COLO668 (cell line): ENCODE results near the gene DECR2.
A peak's percentile ranks its signal among the peaks of the same experiment; 100 is the strongest.
"Not testable (repeated sequence)": the region's sequence is repeated elsewhere in the genome, so short reads cannot be mapped to it uniquely, and the experiment has no call there.

ENCODE experiments used
- DNase-seq: peaks from one replicate; lab custom pipeline; 2025; ENCODE audit not compliant: unreplicated experiment; lab: John Stamatoyannopoulos, UW

DECR2 gene

GRCh38 chr16:366476-366875 lies 35.2 kb upstream of the DECR2 start:
- no peak for DNase-seq

GRCh38 chr16:367333-367903 lies 34.3 kb upstream of the DECR2 start:
- DNase-seq, result no peak

- DNase-seq, result no peak
These were observed 33.1 kb upstream of the DECR2 start for GRCh38 chr16:368388-369158.

- no peak for DNase-seq
These were observed 32.3 kb upstream of the DECR2 start for GRCh38 chr16:369275-369865.

- peak; percentile 24 for DNase-seq
These were observed 31.7 kb upstream of the DECR2 start for GRCh38 chr16:369866-370436.

DNA sequence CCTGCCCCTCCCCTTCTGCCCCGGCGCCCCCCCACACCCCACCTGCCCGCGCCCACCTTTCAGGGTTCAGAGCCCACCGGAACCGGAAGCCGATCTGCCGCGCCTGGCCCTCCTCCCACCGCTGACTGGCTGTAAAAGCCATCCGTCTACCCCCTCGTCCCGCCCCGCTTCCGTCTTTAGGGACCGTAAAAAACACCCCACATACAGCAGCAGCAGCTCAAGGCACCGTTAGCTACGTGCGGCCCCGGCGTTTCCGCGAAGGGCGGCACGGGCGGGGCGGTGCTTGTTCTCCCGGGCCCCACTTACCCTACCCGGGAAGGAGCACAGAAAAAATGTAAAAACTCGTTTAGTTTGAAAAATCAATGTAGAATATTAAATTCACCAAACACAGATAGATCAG lies 31.2 kb upstream of the DECR2 start, which contains the start of gene MRPL28:
MRPL28 (minus strand) TSS at position 96 of the 400 bp plus-strand sequence. CDS start 320 bp downstream, outside the sequence.
- peak; percentile 95 for DNase-seq

- peak; percentile 54 for DNase-seq
These were observed 30.6 kb upstream of the DECR2 start for GRCh38 chr16:370979-371514.

- DNase-seq, result peak; percentile 95
These were observed 30.0 kb upstream of the DECR2 start for GRCh38 chr16:371515-372301.

GRCh38 chr16:372302-372983 lies 29.2 kb upstream of the DECR2 start:
- no peak for DNase-seq

DNA sequence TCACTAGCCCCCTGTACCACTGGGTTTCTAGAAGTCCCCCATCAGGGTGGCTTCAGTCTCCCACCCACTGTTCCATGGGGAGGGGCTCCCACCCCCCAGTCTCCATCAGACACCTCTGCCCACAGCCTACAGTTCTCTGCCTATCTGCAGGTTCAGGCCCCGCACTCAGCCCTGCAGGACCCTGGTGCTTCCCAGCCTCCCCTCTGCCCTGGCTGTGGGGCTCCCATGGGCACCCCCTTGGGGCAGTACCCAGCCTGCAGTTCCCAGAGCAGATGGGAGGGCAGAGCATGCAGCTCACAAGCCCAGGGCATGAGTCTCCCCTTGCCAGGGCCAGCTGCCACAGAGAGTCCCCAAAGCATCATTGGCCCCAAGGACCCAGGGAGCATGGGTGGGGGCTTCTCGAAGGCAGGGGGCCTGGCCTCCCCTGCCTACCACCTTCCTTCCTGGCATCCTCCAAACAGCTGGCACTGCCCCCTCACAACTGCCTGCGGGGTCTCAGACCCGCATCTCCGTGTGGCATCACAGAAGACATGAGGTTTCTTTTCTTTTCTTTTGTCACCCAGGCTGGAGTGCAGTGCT lies 28.6 kb upstream of the DECR2 start:
- DNase-seq, result no peak

- no peak for DNase-seq
These were observed 27.7 kb upstream of the DECR2 start for GRCh38 chr16:373848-374615.

DNA sequence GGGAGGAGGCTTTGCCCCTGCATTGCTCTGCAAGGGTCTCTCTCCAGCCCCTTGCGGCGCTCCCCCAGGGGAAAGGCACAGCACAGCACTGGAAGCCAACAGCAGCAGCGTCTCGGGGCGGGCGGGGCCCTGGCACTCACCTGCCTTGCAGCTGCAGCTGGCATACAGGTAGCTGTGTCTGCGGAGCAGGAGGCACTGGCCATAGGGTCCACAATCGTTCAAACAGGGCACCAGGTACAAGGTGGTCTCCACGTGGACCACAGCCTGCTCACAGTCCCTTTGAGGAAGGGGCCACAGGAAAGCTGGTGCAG lies 27.1 kb upstream of the DECR2 start:
- DNase-seq, result no peak

DNA sequence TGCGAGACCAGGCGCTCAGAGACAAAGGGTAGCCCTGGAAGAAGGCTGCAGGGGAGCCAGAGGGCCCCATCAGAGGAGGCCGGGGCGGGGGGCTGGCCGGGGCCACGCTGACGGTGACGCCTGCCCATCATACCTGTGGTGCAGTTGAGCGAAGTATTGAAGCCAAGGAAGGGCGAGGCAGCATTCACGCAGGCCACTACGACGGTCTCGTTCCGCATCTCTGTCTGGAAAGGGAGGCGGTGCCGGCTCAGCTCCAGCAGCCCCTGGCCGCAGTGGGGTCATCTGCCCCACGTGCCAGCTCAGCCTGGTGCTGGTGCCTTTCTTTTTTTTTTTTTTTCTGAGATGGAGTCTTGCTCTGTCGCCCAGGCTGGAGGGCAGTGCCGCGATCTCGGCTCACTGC lies 26.5 kb upstream of the DECR2 start:
- DNase-seq, result no peak

GRCh38 chr16:375927-376816 lies 25.5 kb upstream of the DECR2 start:
- DNase-seq, result no peak

GRCh38 chr16:376817-377418 lies 24.8 kb upstream of the DECR2 start:
- no peak for DNase-seq

GRCh38 chr16:377419-377951 lies 24.2 kb upstream of the DECR2 start:
- DNase-seq, result no peak

- not testable (repeated sequence) for DNase-seq
These were observed 23.4 kb upstream of the DECR2 start for GRCh38 chr16:378113-378820.
